BE2C (cell line): Measurements from ENCODE around the gene HNRNPC.

Source experiments
- DNase-seq: peaks from one replicate; pipeline ENCODE4 v3.0.0-alpha.2; 2020
- H3K27me3 ChIP-seq: fragments of 250-450 bp; sonication (Bioruptor Pico); 2 replicates; pipeline ENCODE4 v1.5.1; 2020; ENCODE audit warnings: mild to moderate bottlenecking
- H3K36me3 ChIP-seq: fragments of 250-450 bp; sonication (Bioruptor Pico); 2 replicates; pipeline ENCODE4 v1.5.1; 2020; ENCODE audit warnings: mild to moderate bottlenecking
- H3K4me1 ChIP-seq: fragments of 250-450 bp; sonication (Bioruptor Pico); 2 replicates; pipeline ENCODE4 v1.5.1; 2020
- H3K4me3 ChIP-seq: 2 replicates; pipeline ENCODE4 v1.5.1; 2011; ENCODE audit warnings: low read depth, low read length
- H3K9me3 ChIP-seq: fragments of 250-450 bp; sonication (Bioruptor Pico); 2 replicates; pipeline ENCODE4 v1.5.1; 2020
- CTCF ChIP-seq: IDR thresholded peaks from 2 replicates; pipeline ENCODE4 v1.5.1; 2012; ENCODE audit warnings: mild to moderate bottlenecking, low read depth, low read length

HNRNPC gene

GRCh38 chr14:21192875-21193535 is 76.2 kb downstream of the HNRNPC start:
- Histone ChIP-seq H3K36me3 (no peaks in the 10 kb centered on the region), H3K4me1 (no peaks in the 10 kb centered on the region; the same call in none of the 2 replicates)

GRCh38 chr14:21192447-21192822 is 76.8 kb downstream of the HNRNPC start:
- TF ChIP-seq CTCF = no peak
- no peak for DNase-seq
- peak overlapping the region; percentile 52 for H3K4me3 ChIP-seq
- H3K27me3 ChIP-seq = 0 out of 2 replicates have a peak, but pooled peaks cover 2% of the 10 kb centered on the region
- peaks cover 3% of the 10 kb centered on the region for H3K9me3 ChIP-seq
- no peaks in the 10 kb centered on the region for H3K36me3 ChIP-seq
- H3K4me1 ChIP-seq = no peaks in the 10 kb centered on the region; the same call in none of the 2 replicates

More at GRCh38 chr14:21192875-21193535, 76.2 kb downstream of the HNRNPC start:
- peaks cover 6% of the 10 kb centered on the region for H3K9me3 ChIP-seq
- peak; percentile 29 for DNase-seq
- 0 out of 2 replicates have a peak, but pooled peaks cover 2% of the 10 kb centered on the region for H3K27me3 ChIP-seq
- no peak for TF ChIP-seq CTCF
- no peak overlapping the region for H3K4me3 ChIP-seq

- Histone ChIP-seq H3K4me3 (peak overlapping the region; percentile 52), H3K9me3 (no peaks in the 10 kb centered on the region; the same call in 1 of the 2 replicates), H3K27me3 (0 out of 2 replicates have a peak, but pooled peaks cover 2% of the 10 kb centered on the region), H3K36me3 (no peaks in the 10 kb centered on the region), H3K4me1 (no peaks in the 10 kb centered on the region; the same call in none of the 2 replicates)
- no peak for TF ChIP-seq CTCF
- peak; percentile 95 for DNase-seq
Observed at GRCh38 chr14:21191809-21192446, 77.3 kb downstream of the HNRNPC start.

GRCh38 chr14:21191261-21191808 is 77.9 kb downstream of the HNRNPC start:
- Histone ChIP-seq H3K36me3 (no peaks in the 10 kb centered on the region), H3K4me3 (peak overlapping the region; percentile 52), H3K4me1 (no peaks in the 10 kb centered on the region; the same call in none of the 2 replicates), H3K27me3 (0 out of 2 replicates have a peak, but pooled peaks cover 2% of the 10 kb centered on the region), H3K9me3 (no peaks in the 10 kb centered on the region)
- peak; percentile 34 for DNase-seq
- peak; percentile 32 for TF ChIP-seq CTCF

GRCh38 chr14:21185491-21185890 is 83.8 kb downstream of the HNRNPC start:
- no peak for TF ChIP-seq CTCF
- H3K36me3 ChIP-seq = no peaks in the 10 kb centered on the region
- no peaks in the 10 kb centered on the region for H3K27me3 ChIP-seq
- no peak for DNase-seq
- no peaks in the 10 kb centered on the region; the same call in 1 of the 2 replicates for H3K9me3 ChIP-seq
- no peak overlapping the region for H3K4me3 ChIP-seq
- no peaks in the 10 kb centered on the region for H3K4me1 ChIP-seq
